HEK293T (cell line): Measurements from ENCODE around the gene UTP3.

Experiments used
- ARNT ChIP-seq: fragments of 450-650 bp; IDR thresholded peaks from 2 replicates; pipeline ENCODE4 v1.6.1; 2017; ENCODE audit warnings: mild to moderate bottlenecking
- BHLHE40 ChIP-seq: fragments of 450-650 bp; IDR thresholded peaks from 2 replicates; pipeline ENCODE4 v1.6.1; 2016; ENCODE audit warnings: mild to moderate bottlenecking, moderate library complexity, borderline replicate concordance
- CTBP1 ChIP-seq: fragments of 450-650 bp; IDR thresholded peaks from 2 replicates; pipeline ENCODE4 v1.6.1; 2016; ENCODE audit warnings: borderline replicate concordance
- ELF4 ChIP-seq: fragments of 450-650 bp; IDR thresholded peaks from 2 replicates; pipeline ENCODE4 v1.6.1; 2017; ENCODE audit warnings: antibody characterized with exemption
- FOXK2 ChIP-seq: fragments of 450-650 bp; IDR thresholded peaks from 2 replicates; pipeline ENCODE4 v1.6.1; 2016; ENCODE audit warnings: mild to moderate bottlenecking
- FOXM1 ChIP-seq: fragments of 450-650 bp; IDR thresholded peaks from 2 replicates; pipeline ENCODE4 v1.6.1; 2017; ENCODE audit warnings: mild to moderate bottlenecking, borderline replicate concordance
- HDGF ChIP-seq: fragments of 450-650 bp; IDR thresholded peaks from 2 replicates; pipeline ENCODE4 v1.6.1; 2017; ENCODE audit warnings: antibody characterized with exemption, borderline replicate concordance
- LEF1 ChIP-seq: fragments of 450-650 bp; IDR thresholded peaks from 2 replicates; pipeline ENCODE4 v1.6.1; 2017; ENCODE audit warnings: mild to moderate bottlenecking, borderline replicate concordance
- NFRKB ChIP-seq: fragments of 450-650 bp; IDR thresholded peaks from 2 replicates; pipeline ENCODE4 v1.6.1; 2016; ENCODE audit warnings: mild to moderate bottlenecking, moderate library complexity
- SP1 ChIP-seq: fragments of 450-650 bp; IDR thresholded peaks from 2 replicates; pipeline ENCODE4 v1.6.1; 2017
- SUZ12 ChIP-seq: fragments of 450-650 bp; IDR thresholded peaks from 2 replicates; pipeline ENCODE4 v1.6.1; 2016; ENCODE audit warnings: mild to moderate bottlenecking
- TARDBP ChIP-seq: fragments of 450-650 bp; IDR thresholded peaks from 2 replicates; pipeline ENCODE4 v1.6.1; 2016
- ZNF384 ChIP-seq: fragments of 450-650 bp; IDR thresholded peaks from 2 replicates; pipeline ENCODE4 v1.6.1; 2016
- TF ChIP-seq, protein P1 (sequence below): fragments of 450-650 bp; IDR thresholded peaks from 2 replicates; pipeline ENCODE4 v1.6.1; 2016

DNA sequence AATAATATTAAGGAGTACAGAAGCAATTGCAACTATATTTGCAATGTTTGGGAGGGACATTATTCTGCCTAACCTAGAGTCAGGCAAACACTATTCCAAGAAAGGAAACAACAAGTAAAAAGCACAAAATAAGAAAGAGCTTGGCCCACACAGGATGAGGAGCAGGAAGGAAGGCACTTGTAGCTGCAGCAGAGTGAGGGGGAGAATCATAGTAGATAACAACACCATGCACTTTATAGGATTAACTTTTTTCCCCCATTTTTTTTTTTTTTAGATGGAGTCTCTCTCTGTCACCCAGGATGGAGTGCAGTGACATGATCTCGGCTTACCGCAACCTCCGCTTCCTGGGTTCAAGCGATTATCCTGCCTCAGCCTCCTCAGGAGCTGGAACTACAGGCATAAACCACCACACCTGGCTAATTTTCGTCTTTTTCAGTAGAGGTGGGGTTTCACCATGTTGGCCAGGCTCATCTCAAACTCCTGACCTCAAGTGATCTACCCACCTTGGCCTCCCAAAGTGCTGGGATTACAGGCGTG lies 11.7 kb upstream of the UTP3 start:
- TF ChIP-seq CTBP1 (no peak), TARDBP (no peak), NFRKB (no peak), HDGF (no peak), BHLHE40 (no peak), SUZ12 (no peak), FOXM1 (no peak), ELF4 (no peak), ZNF384 (no peak), FOXK2 (no peak), SP1 (no peak), ARNT (no peak), LEF1 (no peak)
- TF ChIP-seq, protein P1, sequence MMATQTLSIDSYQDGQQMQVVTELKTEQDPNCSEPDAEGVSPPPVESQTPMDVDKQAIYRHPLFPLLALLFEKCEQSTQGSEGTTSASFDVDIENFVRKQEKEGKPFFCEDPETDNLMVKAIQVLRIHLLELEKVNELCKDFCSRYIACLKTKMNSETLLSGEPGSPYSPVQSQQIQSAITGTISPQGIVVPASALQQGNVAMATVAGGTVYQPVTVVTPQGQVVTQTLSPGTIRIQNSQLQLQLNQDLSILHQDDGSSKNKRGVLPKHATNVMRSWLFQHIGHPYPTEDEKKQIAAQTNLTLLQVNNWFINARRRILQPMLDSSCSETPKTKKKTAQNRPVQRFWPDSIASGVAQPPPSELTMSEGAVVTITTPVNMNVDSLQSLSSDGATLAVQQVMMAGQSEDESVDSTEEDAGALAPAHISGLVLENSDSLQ, result no peak
